ENCODE data around the gene CCDC71.

CCDC71 gene

DNA sequence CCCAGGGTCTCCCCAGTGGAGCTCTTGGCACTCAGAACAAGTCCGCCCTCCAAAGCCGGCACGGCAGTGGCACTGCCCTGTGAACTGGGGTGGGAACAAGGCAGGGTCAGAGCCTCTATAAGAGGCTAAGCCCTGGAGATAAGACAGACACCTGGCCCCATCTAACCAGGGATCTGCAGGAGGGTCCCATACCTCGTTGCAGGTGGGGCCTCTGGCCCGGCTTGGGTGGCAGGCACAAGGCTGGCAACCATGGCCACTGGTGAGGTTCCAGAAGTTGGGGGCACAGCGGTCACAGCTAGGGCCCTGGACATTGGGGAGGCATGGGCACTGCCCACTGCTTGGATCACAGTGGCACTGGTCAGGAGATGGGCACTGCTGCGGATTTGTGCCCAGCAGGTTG is 41.9 kb downstream of the CCDC71 start:
- H3K9ac ChIP-seq (ENCODE audit: low read length) = no peak overlapping the region
- H3K27ac ChIP-seq (ENCODE audit: low read length) = no peak overlapping the region
- H3K36me3 ChIP-seq (ENCODE audit: control insufficient read depth, low read depth, low read length) = peaks cover 6% of the 10 kb centered on the region
- no peak overlapping the region for H3K4me3 ChIP-seq (ENCODE audit: low read length)
- H3K27me3 ChIP-seq (ENCODE audit: control insufficient read depth, insufficient read depth, low read length) = no peaks in the 10 kb centered on the region
- H3K9me3 ChIP-seq (ENCODE audit: control insufficient read depth, low read depth, low read length) = no peaks in the 10 kb centered on the region
- H3K4me1 ChIP-seq (ENCODE audit: control insufficient read depth, low read depth, low read length) = peaks cover 4% of the 10 kb centered on the region

DNA sequence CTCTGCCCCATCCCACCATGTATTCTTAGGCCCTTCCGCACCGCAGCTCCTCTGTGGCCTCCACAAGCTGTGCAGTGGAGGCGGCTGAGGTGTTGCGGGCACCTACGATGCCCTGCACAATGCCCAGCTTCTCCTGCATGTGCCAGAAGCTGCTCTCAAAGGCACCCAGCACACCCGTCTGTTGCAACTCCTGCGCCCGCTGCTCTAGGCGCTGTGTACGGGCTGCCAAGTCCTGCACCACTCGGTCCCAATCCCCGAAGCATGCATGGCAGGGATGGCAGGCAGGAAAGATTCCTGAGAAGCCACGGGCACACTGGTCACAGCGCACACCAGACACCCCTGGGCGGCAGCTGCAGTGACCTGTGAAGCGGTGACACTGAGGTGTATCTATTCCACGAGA is 42.4 kb downstream of the CCDC71 start:
- Histone ChIP-seq H3K4me1 (ENCODE audit: control insufficient read depth, low read depth, low read length) (peaks cover 4% of the 10 kb centered on the region), H3K9me3 (ENCODE audit: control insufficient read depth, low read depth, low read length) (no peaks in the 10 kb centered on the region), H3K27ac (ENCODE audit: low read length) (no peak overlapping the region), H3K4me3 (ENCODE audit: low read length) (no peak overlapping the region), H3K27me3 (ENCODE audit: control insufficient read depth, insufficient read depth, low read length) (no peaks in the 10 kb centered on the region), H3K9ac (ENCODE audit: low read length) (no peak overlapping the region), H3K36me3 (ENCODE audit: control insufficient read depth, low read depth, low read length) (peaks cover 8% of the 10 kb centered on the region)

DNA sequence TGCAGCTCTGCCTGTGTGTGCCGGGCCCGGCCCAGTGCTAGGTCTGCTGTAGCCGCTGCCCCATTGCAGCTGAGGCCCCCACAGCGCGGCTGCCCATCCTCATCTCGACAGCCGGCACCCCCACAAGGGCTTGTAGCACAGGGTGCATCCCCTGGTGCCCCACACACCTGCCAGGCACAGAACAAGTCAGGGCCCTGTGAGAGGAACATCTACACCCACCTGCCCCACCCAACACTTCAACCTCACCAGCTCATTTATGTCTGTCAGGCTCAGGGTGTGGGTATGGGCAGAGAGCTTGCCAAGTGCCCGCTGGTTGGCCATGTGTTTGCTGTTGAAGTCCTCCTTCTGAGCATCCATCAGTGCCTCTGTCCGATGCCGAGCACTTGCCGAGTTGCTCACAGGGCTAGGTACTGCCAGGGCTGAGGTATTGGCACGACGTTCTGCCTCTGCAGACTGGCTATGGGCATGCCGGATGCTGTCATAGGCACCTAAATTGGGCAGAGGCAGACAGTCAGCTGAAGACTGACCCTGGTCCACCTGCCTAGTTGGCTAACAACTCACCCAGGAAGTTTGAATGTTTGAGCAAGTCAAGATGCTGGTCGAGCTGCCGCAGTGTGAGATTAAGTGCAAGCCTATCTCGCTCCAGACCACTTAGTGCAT is 43.1 kb downstream of the CCDC71 start:
- no peak overlapping the region for H3K9ac ChIP-seq (ENCODE audit: low read length)
- peaks cover 4% of the 10 kb centered on the region for H3K4me1 ChIP-seq (ENCODE audit: control insufficient read depth, low read depth, low read length)
- H3K9me3 ChIP-seq (ENCODE audit: control insufficient read depth, low read depth, low read length) = no peaks in the 10 kb centered on the region
- no peaks in the 10 kb centered on the region for H3K27me3 ChIP-seq (ENCODE audit: control insufficient read depth, insufficient read depth, low read length)
- H3K36me3 ChIP-seq (ENCODE audit: control insufficient read depth, low read depth, low read length) = peaks cover 14% of the 10 kb centered on the region
- no peak overlapping the region for H3K4me3 ChIP-seq (ENCODE audit: low read length)
- no peak overlapping the region for H3K27ac ChIP-seq (ENCODE audit: low read length)

DNA sequence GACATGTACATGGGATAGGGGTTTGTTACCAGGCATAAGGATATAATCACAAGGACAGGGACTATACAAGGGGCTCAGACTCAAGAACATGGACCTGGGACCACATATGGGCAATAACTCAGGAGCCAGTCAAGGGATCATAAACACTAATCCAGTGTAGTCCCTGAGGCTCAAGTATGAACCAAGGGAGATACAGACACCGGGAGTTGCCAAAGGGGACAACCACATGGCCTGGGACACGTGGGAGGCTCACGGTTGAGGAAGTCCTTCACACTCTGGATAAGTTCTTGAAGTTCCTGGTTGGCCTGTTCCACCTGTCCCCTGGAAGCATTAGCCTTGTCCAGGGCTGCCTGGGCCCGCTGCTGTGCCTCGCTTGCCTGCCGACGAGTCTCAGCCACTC is 43.7 kb downstream of the CCDC71 start:
- peaks cover 4% of the 10 kb centered on the region for H3K4me1 ChIP-seq (ENCODE audit: control insufficient read depth, low read depth, low read length)
- H3K36me3 ChIP-seq (ENCODE audit: control insufficient read depth, low read depth, low read length) = peaks cover 20% of the 10 kb centered on the region
- no peaks in the 10 kb centered on the region for H3K9me3 ChIP-seq (ENCODE audit: control insufficient read depth, low read depth, low read length)
- H3K27ac ChIP-seq (ENCODE audit: low read length) = no peak overlapping the region
- no peaks in the 10 kb centered on the region for H3K27me3 ChIP-seq (ENCODE audit: control insufficient read depth, insufficient read depth, low read length)
- no peak overlapping the region for H3K4me3 ChIP-seq (ENCODE audit: low read length)
- no peak overlapping the region for H3K9ac ChIP-seq (ENCODE audit: low read length)

DNA sequence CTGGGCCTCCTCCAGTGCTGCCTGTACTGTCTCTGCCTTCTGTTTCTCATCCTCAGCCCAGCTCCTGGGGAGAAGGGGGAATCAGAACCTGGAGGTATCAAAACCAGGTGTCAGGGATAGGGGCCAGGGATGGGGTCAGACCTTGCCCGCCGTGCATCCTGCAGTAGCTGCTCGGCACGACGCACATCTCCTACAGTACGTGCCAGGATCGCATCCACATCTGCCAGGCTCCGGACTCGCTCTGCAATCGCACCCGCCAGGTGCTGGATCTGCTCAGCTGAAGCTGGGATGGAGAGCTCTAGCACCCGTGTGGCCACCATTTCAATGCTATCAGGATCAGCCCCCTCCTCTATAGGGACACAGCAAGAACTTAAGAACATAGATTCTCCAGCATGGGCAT is 44.1 kb downstream of the CCDC71 start:
- no peak overlapping the region for H3K9ac ChIP-seq (ENCODE audit: low read length)
- H3K36me3 ChIP-seq (ENCODE audit: control insufficient read depth, low read depth, low read length) = peaks cover 24% of the 10 kb centered on the region
- no peak overlapping the region for H3K4me3 ChIP-seq (ENCODE audit: low read length)
- H3K27ac ChIP-seq (ENCODE audit: low read length) = no peak overlapping the region
- peaks cover 4% of the 10 kb centered on the region for H3K4me1 ChIP-seq (ENCODE audit: control insufficient read depth, low read depth, low read length)
- no peaks in the 10 kb centered on the region for H3K27me3 ChIP-seq (ENCODE audit: control insufficient read depth, insufficient read depth, low read length)
- H3K9me3 ChIP-seq (ENCODE audit: control insufficient read depth, low read depth, low read length) = no peaks in the 10 kb centered on the region

DNA sequence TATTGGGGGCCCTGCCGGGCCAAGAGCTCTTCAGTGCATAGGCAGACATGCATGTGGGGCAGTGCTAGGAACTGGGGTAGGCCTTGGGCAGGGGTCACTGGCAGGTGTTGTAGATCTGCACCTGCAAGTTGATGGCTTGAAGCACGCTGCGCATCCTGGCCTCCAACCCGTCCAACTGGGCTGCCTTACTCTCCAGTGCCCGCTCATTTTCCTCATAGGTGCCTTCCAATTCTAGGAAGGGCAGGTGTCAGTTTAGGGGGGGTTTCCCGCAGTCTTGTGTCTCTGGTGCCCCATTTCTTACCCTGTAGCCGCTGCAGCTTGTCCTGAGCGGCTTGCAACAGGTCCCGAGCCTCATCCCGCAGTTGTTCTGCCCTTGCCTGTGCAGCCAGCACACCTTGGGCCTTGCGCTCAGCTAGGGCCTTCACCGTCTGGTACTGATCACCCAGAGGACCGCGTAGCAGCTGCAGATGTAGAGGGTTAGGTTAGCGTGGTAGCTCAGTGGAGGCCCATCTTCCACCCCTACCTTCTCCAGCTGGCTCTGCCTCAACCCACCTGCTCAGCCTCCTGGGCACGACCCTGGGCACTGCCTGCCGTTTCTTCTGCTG is 44.9 kb downstream of the CCDC71 start:
- H3K9ac ChIP-seq (ENCODE audit: low read length) = no peak overlapping the region
- no peak overlapping the region for H3K27ac ChIP-seq (ENCODE audit: low read length)
- H3K27me3 ChIP-seq (ENCODE audit: control insufficient read depth, insufficient read depth, low read length) = no peaks in the 10 kb centered on the region
- H3K36me3 ChIP-seq (ENCODE audit: control insufficient read depth, low read depth, low read length) = peaks cover 31% of the 10 kb centered on the region
- no peaks in the 10 kb centered on the region for H3K9me3 ChIP-seq (ENCODE audit: control insufficient read depth, low read depth, low read length)
- H3K4me1 ChIP-seq (ENCODE audit: control insufficient read depth, low read depth, low read length) = peaks cover 4% of the 10 kb centered on the region
- peak overlapping the region; percentile 67 for H3K4me3 ChIP-seq (ENCODE audit: low read length)

DNA sequence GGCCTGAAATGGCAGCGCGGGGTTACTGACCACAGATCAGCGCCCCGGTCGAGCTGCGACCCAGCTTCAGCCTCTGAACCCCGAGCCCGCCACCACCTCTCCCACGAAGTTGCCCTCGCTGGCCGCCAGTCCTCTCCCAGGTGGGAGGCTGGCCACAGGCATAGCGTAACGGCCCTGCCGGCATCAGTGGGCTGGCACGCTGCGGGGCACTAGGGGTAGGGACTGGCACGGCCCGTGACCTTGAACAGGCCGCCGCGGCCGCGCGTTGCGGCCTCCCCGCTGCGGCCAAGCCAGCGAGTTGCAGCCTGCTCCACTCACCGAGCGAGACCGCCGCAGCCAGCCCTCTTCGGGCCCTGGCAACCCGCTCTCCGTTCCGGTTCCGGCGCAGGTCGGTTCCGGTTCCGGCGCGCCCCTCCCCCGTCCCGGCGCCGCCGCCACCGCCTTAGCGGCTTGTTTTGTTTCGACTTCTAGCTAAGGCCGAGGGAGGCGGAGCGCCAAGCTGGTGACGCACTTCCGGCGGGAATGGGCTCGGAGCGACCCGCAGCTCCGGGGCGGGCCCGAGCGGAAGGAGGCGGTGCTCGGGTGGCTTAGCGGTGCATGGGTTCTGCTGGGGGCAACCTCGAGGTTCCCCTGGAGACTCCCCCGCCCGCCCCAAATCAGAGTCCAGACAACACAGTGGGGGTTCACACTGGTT is 45.5 kb downstream of the CCDC71 start, which contains the start of gene USP19:
Gene USP19, minus strand, starts transcription at position 386 of the 694 bp plus-strand sequence. CDS start 1,678 bp downstream, outside the sequence.
- Histone ChIP-seq H3K27me3 (ENCODE audit: control insufficient read depth, insufficient read depth, low read length) (no peaks in the 10 kb centered on the region), H3K9ac (ENCODE audit: low read length) (peak within 1 kb of the TSS; percentile 75), H3K36me3 (ENCODE audit: control insufficient read depth, low read depth, low read length) (peaks cover 38% of the 10 kb centered on the region), H3K4me1 (ENCODE audit: control insufficient read depth, low read depth, low read length) (peaks cover 4% of the 10 kb centered on the region), H3K9me3 (ENCODE audit: control insufficient read depth, low read depth, low read length) (no peaks in the 10 kb centered on the region), H3K4me3 (ENCODE audit: low read length) (peak within 1 kb of the TSS; percentile 67), H3K27ac (ENCODE audit: low read length) (peak within 1 kb of the TSS; percentile 35)

DNA sequence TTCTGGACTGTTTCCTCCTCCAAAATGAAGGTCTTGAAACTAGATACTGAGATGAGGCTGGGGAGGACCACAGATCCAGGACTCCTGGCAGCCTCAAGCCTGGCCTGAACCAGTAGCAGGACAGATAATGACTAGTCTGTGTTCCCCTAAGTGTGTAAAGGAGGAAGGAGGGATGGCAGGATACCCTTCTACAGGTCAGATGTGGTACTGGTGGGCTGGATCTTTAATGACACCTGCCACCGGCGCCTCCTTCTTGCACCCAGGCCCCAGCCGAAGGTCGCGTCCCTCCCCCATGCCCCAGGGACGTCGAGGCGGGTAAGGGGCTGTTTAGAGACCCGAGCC is 46.1 kb downstream of the CCDC71 start:
- peaks cover 43% of the 10 kb centered on the region for H3K36me3 ChIP-seq (ENCODE audit: control insufficient read depth, low read depth, low read length)

DNA sequence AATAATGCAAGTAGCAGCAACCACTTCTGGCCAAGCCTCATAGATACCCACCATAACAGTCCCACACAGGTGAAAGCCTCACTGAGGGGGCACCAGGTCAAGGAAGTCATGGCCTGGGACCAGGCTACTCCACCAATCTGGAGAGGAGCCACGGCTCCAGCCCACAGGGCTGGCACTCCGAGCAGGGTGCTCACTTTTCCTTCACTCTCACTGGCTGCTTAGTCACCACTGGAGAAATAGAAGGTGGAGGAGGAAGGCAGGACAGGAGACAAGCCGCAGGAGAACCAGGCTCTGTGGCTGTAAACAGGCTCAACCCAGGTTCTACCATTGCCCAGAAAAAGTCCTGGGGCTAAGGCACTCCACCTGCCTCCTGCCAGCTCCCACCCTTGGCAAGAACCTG is 46.7 kb downstream of the CCDC71 start:
- H3K9me3 ChIP-seq (ENCODE audit: control insufficient read depth, low read depth, low read length) = no peaks in the 10 kb centered on the region
- H3K27me3 ChIP-seq (ENCODE audit: control insufficient read depth, insufficient read depth, low read length) = no peaks in the 10 kb centered on the region
- no peak overlapping the region for H3K27ac ChIP-seq (ENCODE audit: low read length)
- peak overlapping the region; percentile 67 for H3K4me3 ChIP-seq (ENCODE audit: low read length)
- H3K36me3 ChIP-seq (ENCODE audit: control insufficient read depth, low read depth, low read length) = peaks cover 49% of the 10 kb centered on the region
- H3K4me1 ChIP-seq (ENCODE audit: control insufficient read depth, low read depth, low read length) = peaks cover 4% of the 10 kb centered on the region
- peak overlapping the region; percentile 75 for H3K9ac ChIP-seq (ENCODE audit: low read length)

More for the DNA sequence above, 46.1 kb downstream of the CCDC71 start:
- Histone ChIP-seq H3K4me3 (ENCODE audit: low read length) (peak overlapping the region; percentile 67), H3K9ac (ENCODE audit: low read length) (peak overlapping the region; percentile 75), H3K27me3 (ENCODE audit: control insufficient read depth, insufficient read depth, low read length) (no peaks in the 10 kb centered on the region), H3K4me1 (ENCODE audit: control insufficient read depth, low read depth, low read length) (peaks cover 4% of the 10 kb centered on the region), H3K27ac (ENCODE audit: low read length) (peak overlapping the region; percentile 35), H3K9me3 (ENCODE audit: control insufficient read depth, low read depth, low read length) (no peaks in the 10 kb centered on the region)

DNA sequence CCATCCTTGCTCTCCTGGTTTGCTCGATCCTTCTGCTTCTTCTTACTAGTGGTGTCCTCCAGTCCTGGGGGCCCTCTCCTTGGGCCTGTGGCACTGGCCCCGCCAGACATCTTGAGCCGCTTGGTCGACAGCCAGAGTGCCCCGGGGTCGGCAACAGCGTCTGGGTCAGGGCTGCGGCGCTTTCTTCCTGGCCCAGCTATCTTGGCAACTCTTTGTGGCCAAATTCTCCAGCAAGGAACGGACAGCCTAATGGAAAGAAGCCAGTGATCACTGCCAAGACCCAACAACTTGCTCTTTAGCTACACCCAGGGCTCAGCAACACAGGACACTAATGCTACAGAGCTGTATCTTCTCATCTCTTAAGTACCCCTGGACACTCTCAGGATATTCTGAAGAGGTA is 47.1 kb downstream of the CCDC71 start:
- Histone ChIP-seq H3K4me1 (ENCODE audit: control insufficient read depth, low read depth, low read length) (peaks cover 4% of the 10 kb centered on the region), H3K9me3 (ENCODE audit: control insufficient read depth, low read depth, low read length) (no peaks in the 10 kb centered on the region), H3K36me3 (ENCODE audit: control insufficient read depth, low read depth, low read length) (peaks cover 53% of the 10 kb centered on the region), H3K9ac (ENCODE audit: low read length) (no peak overlapping the region), H3K4me3 (ENCODE audit: low read length) (no peak overlapping the region), H3K27ac (ENCODE audit: low read length) (no peak overlapping the region), H3K27me3 (ENCODE audit: control insufficient read depth, insufficient read depth, low read length) (no peaks in the 10 kb centered on the region)
